ENCODE data around the gene BLNK. TPM values are rescaled to one million over a fixed set of nuclear protein-coding genes. Genes with fewer than 3 reads are reported as not detected.

Gene BLNK
- total RNA-seq, 1 donor = 0.36 TPM

DNA sequence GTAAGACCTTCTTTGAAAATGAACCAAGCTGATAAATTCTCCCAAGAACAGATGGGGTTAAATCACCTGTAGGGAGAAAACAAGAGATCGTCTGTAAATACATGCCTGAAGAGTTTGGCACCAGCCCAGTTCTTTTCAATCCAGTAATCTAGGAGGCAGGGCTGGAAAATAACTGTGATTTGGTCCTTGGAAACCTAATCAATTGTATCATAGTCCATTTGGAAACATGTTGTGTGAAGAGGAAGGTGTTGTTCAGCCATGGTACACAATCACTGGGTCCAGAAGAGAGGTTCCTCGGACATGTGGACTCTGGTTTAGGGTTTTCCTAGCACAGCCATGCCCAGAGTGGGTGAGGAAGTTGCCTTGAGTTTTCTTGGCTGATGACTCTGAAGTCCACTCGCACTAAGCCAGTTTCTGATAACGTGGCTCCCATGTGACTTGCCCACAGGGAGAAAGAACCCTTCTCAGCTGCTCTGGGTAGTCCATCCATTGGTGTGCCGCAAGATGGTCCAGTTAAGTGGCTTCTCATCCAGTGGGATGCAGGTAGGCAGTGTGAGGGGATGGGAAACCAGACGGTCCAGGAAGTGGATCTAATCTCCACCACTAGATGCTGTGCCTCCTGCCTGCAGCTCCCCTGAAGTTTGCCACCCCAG is 5.1 kb downstream of the BLNK start:
- no peaks in the 10 kb centered on the region for H3K27me3 ChIP-seq (ENCODE audit: insufficient read depth, low read length)
- no peak overlapping the region for H3K27ac ChIP-seq (ENCODE audit: low read depth, low read length)
- no peak for DNase-seq (ENCODE audit: insufficient read length, low spot score, missing footprints)
- no peaks in the 10 kb centered on the region for H3K9me3 ChIP-seq (ENCODE audit: low read depth, low read length)
- no peaks in the 10 kb centered on the region for H3K4me1 ChIP-seq (ENCODE audit: insufficient read depth, low read length)
- TF ChIP-seq, protein P1, sequence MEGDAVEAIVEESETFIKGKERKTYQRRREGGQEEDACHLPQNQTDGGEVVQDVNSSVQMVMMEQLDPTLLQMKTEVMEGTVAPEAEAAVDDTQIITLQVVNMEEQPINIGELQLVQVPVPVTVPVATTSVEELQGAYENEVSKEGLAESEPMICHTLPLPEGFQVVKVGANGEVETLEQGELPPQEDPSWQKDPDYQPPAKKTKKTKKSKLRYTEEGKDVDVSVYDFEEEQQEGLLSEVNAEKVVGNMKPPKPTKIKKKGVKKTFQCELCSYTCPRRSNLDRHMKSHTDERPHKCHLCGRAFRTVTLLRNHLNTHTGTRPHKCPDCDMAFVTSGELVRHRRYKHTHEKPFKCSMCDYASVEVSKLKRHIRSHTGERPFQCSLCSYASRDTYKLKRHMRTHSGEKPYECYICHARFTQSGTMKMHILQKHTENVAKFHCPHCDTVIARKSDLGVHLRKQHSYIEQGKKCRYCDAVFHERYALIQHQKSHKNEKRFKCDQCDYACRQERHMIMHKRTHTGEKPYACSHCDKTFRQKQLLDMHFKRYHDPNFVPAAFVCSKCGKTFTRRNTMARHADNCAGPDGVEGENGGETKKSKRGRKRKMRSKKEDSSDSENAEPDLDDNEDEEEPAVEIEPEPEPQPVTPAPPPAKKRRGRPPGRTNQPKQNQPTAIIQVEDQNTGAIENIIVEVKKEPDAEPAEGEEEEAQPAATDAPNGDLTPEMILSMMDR (IDR thresholded peaks at IDR 0.05; ENCODE audit: extremely low read depth, low read depth, low read length) = no peak
- H3K4me2 ChIP-seq (ENCODE audit: insufficient read depth, low read length) = no peak overlapping the region
- H3K36me3 ChIP-seq (ENCODE audit: insufficient read depth, low read length) = no peaks in the 10 kb centered on the region
- no peaks in the 10 kb centered on the region for H4K20me1 ChIP-seq (ENCODE audit: insufficient read depth, low read length)
- no peak overlapping the region for H2AFZ ChIP-seq (ENCODE audit: low read length)
- H3K79me2 ChIP-seq (ENCODE audit: insufficient read depth, low read length) = no peaks in the 10 kb centered on the region
- no peak overlapping the region for H3K4me3 ChIP-seq (ENCODE audit: insufficient read depth, low read length)

DNA sequence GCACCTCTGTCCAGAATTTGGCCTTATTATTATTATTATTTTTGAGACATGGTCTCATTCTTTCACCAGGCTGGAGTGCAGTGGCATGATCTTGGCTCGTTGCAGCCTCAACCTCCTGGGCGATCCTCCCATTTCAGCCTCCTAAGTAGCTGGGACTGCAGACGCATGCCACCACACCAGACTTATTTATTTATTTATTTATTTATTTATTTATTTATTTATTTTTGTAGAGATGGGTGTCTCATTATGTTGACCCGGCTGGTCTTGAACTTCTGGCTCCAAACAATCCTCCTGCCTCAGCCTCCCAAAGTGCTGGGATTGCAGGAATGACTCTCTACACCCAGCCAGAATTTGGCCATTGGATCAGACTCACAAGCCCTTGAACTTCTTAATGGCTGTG is 6.4 kb downstream of the BLNK start:
- Histone ChIP-seq H3K79me2 (ENCODE audit: insufficient read depth, low read length) (no peaks in the 10 kb centered on the region), H3K36me3 (ENCODE audit: insufficient read depth, low read length) (no peaks in the 10 kb centered on the region), H2AFZ (ENCODE audit: low read length) (no peak overlapping the region), H3K27ac (ENCODE audit: low read depth, low read length) (no peak overlapping the region), H3K4me2 (ENCODE audit: insufficient read depth, low read length) (no peak overlapping the region), H3K27me3 (ENCODE audit: insufficient read depth, low read length) (no peaks in the 10 kb centered on the region), H3K4me3 (ENCODE audit: insufficient read depth, low read length) (no peak overlapping the region), H3K9me3 (ENCODE audit: low read depth, low read length) (no peaks in the 10 kb centered on the region), H4K20me1 (ENCODE audit: insufficient read depth, low read length) (no peaks in the 10 kb centered on the region), H3K4me1 (ENCODE audit: insufficient read depth, low read length) (no peaks in the 10 kb centered on the region)
- no peak for DNase-seq (ENCODE audit: insufficient read length, low spot score, missing footprints)
- TF ChIP-seq, protein P1 (IDR thresholded peaks at IDR 0.05; ENCODE audit: extremely low read depth, low read depth, low read length) = no peak

- no peaks in the 10 kb centered on the region for H3K36me3 ChIP-seq (ENCODE audit: insufficient read depth, low read length)
- no peak overlapping the region for H3K4me2 ChIP-seq (ENCODE audit: insufficient read depth, low read length)
- no peaks in the 10 kb centered on the region for H3K9me3 ChIP-seq (ENCODE audit: low read depth, low read length)
- no peaks in the 10 kb centered on the region for H4K20me1 ChIP-seq (ENCODE audit: insufficient read depth, low read length)
- TF ChIP-seq, protein P1 (IDR thresholded peaks at IDR 0.05; ENCODE audit: extremely low read depth, low read depth, low read length) = no peak
- no peak for DNase-seq (ENCODE audit: insufficient read length, low spot score, missing footprints)
- H2AFZ ChIP-seq (ENCODE audit: low read length) = no peak overlapping the region
- H3K79me2 ChIP-seq (ENCODE audit: insufficient read depth, low read length) = no peaks in the 10 kb centered on the region
- H3K27ac ChIP-seq (ENCODE audit: low read depth, low read length) = no peak overlapping the region
- H3K4me3 ChIP-seq (ENCODE audit: insufficient read depth, low read length) = no peak overlapping the region
- H3K27me3 ChIP-seq (ENCODE audit: insufficient read depth, low read length) = no peaks in the 10 kb centered on the region
- H3K4me1 ChIP-seq (ENCODE audit: insufficient read depth, low read length) = no peaks in the 10 kb centered on the region
Observed at GRCh38 chr10:96263669-96264068, 7.7 kb downstream of the BLNK start.

DNA sequence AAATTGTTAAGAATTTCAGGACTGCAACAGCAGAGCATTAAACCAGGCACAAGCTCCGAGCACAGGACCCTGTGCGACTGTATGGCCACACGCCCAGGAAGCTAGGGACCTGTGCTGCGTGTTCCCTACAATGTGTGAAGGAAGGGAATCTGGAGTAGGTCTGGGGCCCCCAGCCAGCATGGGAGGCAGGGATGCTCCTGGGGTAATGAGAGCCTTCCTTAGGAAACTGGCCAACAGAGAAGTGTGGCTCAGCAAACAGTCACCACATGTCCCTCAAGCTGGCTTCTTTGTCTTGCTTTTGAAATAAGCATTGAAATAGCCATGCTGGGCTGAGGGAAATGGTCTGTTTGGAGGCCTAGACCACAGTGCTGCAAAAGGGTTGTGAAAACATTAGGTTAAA is 8.2 kb downstream of the BLNK start:
- Histone ChIP-seq H3K9me3 (ENCODE audit: low read depth, low read length) (no peaks in the 10 kb centered on the region), H3K4me1 (ENCODE audit: insufficient read depth, low read length) (no peaks in the 10 kb centered on the region), H3K27me3 (ENCODE audit: insufficient read depth, low read length) (no peaks in the 10 kb centered on the region), H3K27ac (ENCODE audit: low read depth, low read length) (no peak overlapping the region), H4K20me1 (ENCODE audit: insufficient read depth, low read length) (no peaks in the 10 kb centered on the region), H3K4me3 (ENCODE audit: insufficient read depth, low read length) (no peak overlapping the region), H2AFZ (ENCODE audit: low read length) (no peak overlapping the region), H3K36me3 (ENCODE audit: insufficient read depth, low read length) (no peaks in the 10 kb centered on the region), H3K4me2 (ENCODE audit: insufficient read depth, low read length) (no peak overlapping the region), H3K79me2 (ENCODE audit: insufficient read depth, low read length) (no peaks in the 10 kb centered on the region)
- no peak for DNase-seq (ENCODE audit: insufficient read length, low spot score, missing footprints)
- TF ChIP-seq, protein P1 (IDR thresholded peaks at IDR 0.05; ENCODE audit: extremely low read depth, low read depth, low read length) = no peak

Measured in osteoblast (primary cell).